Neural cell (in vitro differentiated cells): ENCODE data around the gene TSPYL2. TPM values are rescaled to one million over a fixed set of nuclear protein-coding genes. Genes with fewer than 3 reads are reported as not detected.

Source experiments
- H2AFZ ChIP-seq: fragments of 200-600, 300-800 bp; sonication (generic), shearing (Covaris generic); 2 replicates; pipeline ENCODE4 v1.6.0; 2014; ENCODE audit warnings: low read depth, mild to moderate bottlenecking, antibody characterized with exemption, low read length, moderate library complexity
- H3F3A ChIP-seq: fragments of 200-600 bp; shearing (Covaris generic); 2 replicates; pipeline ENCODE4 v1.6.1; 2016; ENCODE audit warnings: mild to moderate bottlenecking, moderate library complexity, mixed read lengths, antibody characterized with exemption, low read length; ENCODE audit not compliant: insufficient read depth, poor library complexity, severe bottlenecking
- H3K27ac ChIP-seq: fragments of 200-600, 300-800 bp; sonication (generic), shearing (Covaris generic); 2 replicates; pipeline ENCODE4 v1.5.1; 2014; ENCODE audit warnings: mild to moderate bottlenecking, low read length, moderate library complexity
- H3K27me3 ChIP-seq: fragments of 300-800, 200-600 bp; sonication (generic), shearing (Covaris generic); 2 replicates; pipeline ENCODE4 v1.6.0; 2014; ENCODE audit warnings: mild to moderate bottlenecking, low read depth, low read length, moderate library complexity; ENCODE audit not compliant: insufficient read depth
- H3K36me3 ChIP-seq: fragments of 300-800, 200-600 bp; sonication (generic), shearing (Covaris generic); 2 replicates; pipeline ENCODE4 v1.5.1; 2014; ENCODE audit warnings: mild to moderate bottlenecking, antibody characterized with exemption, low read length, moderate library complexity; ENCODE audit not compliant: insufficient read depth
- H3K4me2 ChIP-seq: fragments of 300-800, 200-600 bp; sonication (generic), shearing (Covaris generic); 2 replicates; pipeline ENCODE4 v1.6.0; 2014; ENCODE audit warnings: mild to moderate bottlenecking, low read length
- H3K4me3 ChIP-seq: fragments of 300-800, 200-600 bp; sonication (generic), shearing (Covaris generic); 2 replicates; pipeline ENCODE4 v1.5.1; 2014; ENCODE audit warnings: mild to moderate bottlenecking, low read length, moderate library complexity
- H3K79me2 ChIP-seq: fragments of 200-600 bp; shearing (Covaris generic); replicated peaks from 2 replicates; pipeline ENCODE4 v1.6.0; 2014; ENCODE audit warnings: mild to moderate bottlenecking, low read length, moderate library complexity; ENCODE audit not compliant: insufficient read depth
- H3K9ac ChIP-seq: fragments of 300-800, 200-600 bp; sonication (generic), shearing (Covaris generic); 2 replicates; pipeline ENCODE4 v1.6.1; 2016; ENCODE audit warnings: mild to moderate bottlenecking, low read length, mixed read lengths
- H3K9me2 ChIP-seq: fragments of 200-600 bp; shearing (Covaris generic); 2 replicates; pipeline ENCODE4 v1.6.1; 2016; ENCODE audit warnings: mild to moderate bottlenecking, low read length, mixed read lengths; ENCODE audit not compliant: insufficient read depth
- H3K9me3 ChIP-seq: fragments of 200-600, 300-800 bp; sonication (generic), shearing (Covaris generic); 2 replicates; pipeline ENCODE4 v1.6.1; 2016; ENCODE audit warnings: mild to moderate bottlenecking, mixed run types, low read length, moderate library complexity, mixed read lengths
- H4K20me1 ChIP-seq: fragments of 200-600 bp; shearing (Covaris generic); 2 replicates; pipeline ENCODE4 v1.6.1; 2016; ENCODE audit warnings: mild to moderate bottlenecking, mixed run types; ENCODE audit not compliant: insufficient read depth
- EP300 ChIP-seq: fragments of 450-650 bp; conservative IDR thresholded peaks from 2 replicates; pipeline ENCODE4 v1.6.1; 2014; ENCODE audit warnings: antibody characterized with exemption, mild to moderate bottlenecking, moderate library complexity; ENCODE audit not compliant: poor library complexity, severe bottlenecking
- EZH2 ChIP-seq: fragments of 200-600, 300-800 bp; shearing (Covaris generic), sonication (generic); IDR thresholded peaks from 2 replicates; pipeline ENCODE4 v1.6.1; 2014; ENCODE audit warnings: antibody characterized with exemption, low read length, borderline replicate concordance, mild to moderate bottlenecking; ENCODE audit not compliant: insufficient read depth, poor library complexity, severe bottlenecking
- MXI1 ChIP-seq: fragments of 450-650 bp; conservative IDR thresholded peaks from 2 replicates; pipeline ENCODE4 v1.6.1; 2014; ENCODE audit warnings: antibody characterized with exemption, mild to moderate bottlenecking; ENCODE audit not compliant: poor library complexity, severe bottlenecking
- POLR2AphosphoS5 ChIP-seq: IDR thresholded peaks from 2 replicates; pipeline ENCODE4 v1.6.1; 2012
- RAD21 ChIP-seq: fragments of 450-650 bp; conservative IDR thresholded peaks from 2 replicates; pipeline ENCODE4 v1.6.1; 2014; ENCODE audit warnings: antibody characterized with exemption, mild to moderate bottlenecking, moderate library complexity
- REST ChIP-seq: IDR thresholded peaks from 2 replicates; pipeline ENCODE4 v1.6.1; 2012; ENCODE audit warnings: borderline replicate concordance
- TAF1 ChIP-seq: IDR thresholded peaks from 2 replicates; pipeline ENCODE4 v1.6.1; 2012; ENCODE audit warnings: low read depth
- polyA plus RNA-seq: library from polyadenylated mRNA; depleted of rRNA; stranded (reverse); fragments of >200 nt; gene quantifications from 2 replicates; pipeline ENCODE4 v1.2.3, GENCODE V29; 2014
- TF ChIP-seq, protein P1 (sequence below): fragments of 450-650 bp; IDR thresholded peaks from 2 replicates; pipeline ENCODE4 v1.5.1; 2014; ENCODE audit warnings: antibody characterized with exemption, mild to moderate bottlenecking, moderate library complexity; ENCODE audit not compliant: poor library complexity, severe bottlenecking

Gene TSPYL2
- polyA plus RNA-seq, 1 donor from 2014 or later, result 43.2 TPM

DNA sequence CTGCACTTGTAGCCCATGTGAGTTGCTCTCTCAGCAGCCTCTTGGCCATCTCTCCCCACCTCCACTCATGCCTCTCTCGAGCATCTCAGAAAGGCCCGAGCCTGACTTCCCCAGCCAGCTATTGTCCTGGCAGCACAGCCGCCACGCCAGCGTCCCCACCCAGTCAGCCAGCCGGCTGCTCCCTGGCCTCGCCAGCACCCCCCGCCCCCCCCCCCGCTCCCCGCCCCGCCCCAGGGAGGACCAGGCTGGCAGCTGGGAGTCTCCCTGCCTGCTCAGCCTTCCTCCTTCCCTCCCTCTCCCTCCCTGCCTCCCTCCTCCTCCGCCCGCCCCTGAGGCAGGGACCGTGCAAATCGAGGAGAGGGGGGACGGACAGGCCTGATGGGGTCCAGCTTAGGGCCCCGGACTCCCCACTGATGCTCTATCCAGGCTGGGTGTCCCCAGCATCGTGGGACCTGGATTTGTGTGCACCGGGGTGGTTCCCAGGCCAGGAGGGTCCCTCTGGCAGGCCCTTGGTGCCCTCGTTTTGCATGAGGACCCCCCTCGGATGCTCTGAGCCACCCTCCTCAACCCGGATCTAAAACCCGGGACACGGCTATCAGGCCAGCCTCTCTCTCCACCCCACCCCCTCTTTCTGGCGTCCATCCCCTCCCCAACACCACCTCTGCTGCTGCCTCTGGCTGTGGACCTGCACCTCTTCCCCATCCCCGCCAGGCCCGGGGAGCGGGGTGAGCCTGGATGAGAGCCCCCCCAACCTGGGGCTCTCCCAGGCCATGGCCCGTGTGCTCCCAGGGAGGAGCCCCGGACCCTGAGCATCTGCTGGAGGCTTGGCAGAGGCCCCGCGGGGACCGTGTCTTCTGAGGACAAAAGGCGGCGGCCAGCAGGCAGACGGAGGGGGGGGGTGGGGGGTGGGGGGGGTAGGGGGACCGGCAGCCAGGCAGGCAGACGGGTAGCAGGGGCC is 33.7 kb upstream of the TSPYL2 start, which contains the start of gene GPR173:
GPR173 (plus strand) TSS at position 621 of the 958 bp plus-strand sequence. CDS start 27,833 bp downstream, outside the sequence.
- H3F3A ChIP-seq, result no peaks in the 10 kb centered on the region
- peak within 1 kb of the TSS; percentile 40 for H2AFZ ChIP-seq
- H3K9ac ChIP-seq, result peak within 1 kb of the TSS; percentile 83
- TF ChIP-seq TAF1, result no peak
- no peak for TF ChIP-seq MXI1
- TF ChIP-seq POLR2AphosphoS5, result peak; percentile 63
- TF ChIP-seq EP300, result peak; percentile 20
- TF ChIP-seq, protein P1, sequence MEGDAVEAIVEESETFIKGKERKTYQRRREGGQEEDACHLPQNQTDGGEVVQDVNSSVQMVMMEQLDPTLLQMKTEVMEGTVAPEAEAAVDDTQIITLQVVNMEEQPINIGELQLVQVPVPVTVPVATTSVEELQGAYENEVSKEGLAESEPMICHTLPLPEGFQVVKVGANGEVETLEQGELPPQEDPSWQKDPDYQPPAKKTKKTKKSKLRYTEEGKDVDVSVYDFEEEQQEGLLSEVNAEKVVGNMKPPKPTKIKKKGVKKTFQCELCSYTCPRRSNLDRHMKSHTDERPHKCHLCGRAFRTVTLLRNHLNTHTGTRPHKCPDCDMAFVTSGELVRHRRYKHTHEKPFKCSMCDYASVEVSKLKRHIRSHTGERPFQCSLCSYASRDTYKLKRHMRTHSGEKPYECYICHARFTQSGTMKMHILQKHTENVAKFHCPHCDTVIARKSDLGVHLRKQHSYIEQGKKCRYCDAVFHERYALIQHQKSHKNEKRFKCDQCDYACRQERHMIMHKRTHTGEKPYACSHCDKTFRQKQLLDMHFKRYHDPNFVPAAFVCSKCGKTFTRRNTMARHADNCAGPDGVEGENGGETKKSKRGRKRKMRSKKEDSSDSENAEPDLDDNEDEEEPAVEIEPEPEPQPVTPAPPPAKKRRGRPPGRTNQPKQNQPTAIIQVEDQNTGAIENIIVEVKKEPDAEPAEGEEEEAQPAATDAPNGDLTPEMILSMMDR, result no peak
- TF ChIP-seq RAD21, result no peak
- TF ChIP-seq REST, result no peak
- no peak for TF ChIP-seq EZH2
- no peaks in the 10 kb centered on the region for H3K9me3 ChIP-seq
- H3K4me2 ChIP-seq, result peak within 1 kb of the TSS; percentile 44
- peaks cover 44% of the 10 kb centered on the region for H3K79me2 ChIP-seq
- peak within 1 kb of the TSS; percentile 79 for H3K4me3 ChIP-seq
- H3K27ac ChIP-seq, result peak within 1 kb of the TSS; percentile 85
- no peaks in the 10 kb centered on the region for H4K20me1 ChIP-seq
- no peaks in the 10 kb centered on the region for H3K27me3 ChIP-seq
- no peaks in the 10 kb centered on the region for H3K36me3 ChIP-seq
- H3K9me2 ChIP-seq, result no peaks in the 10 kb centered on the region

- Histone ChIP-seq H3K9me2 (no peaks in the 10 kb centered on the region), H3K36me3 (no peaks in the 10 kb centered on the region), H4K20me1 (no peaks in the 10 kb centered on the region), H3K9ac (peak overlapping the region; percentile 83), H3K4me3 (peak overlapping the region; percentile 79), H3F3A (no peaks in the 10 kb centered on the region), H3K27me3 (no peaks in the 10 kb centered on the region), H3K4me2 (no peak overlapping the region), H3K79me2 (peaks cover 49% of the 10 kb centered on the region), H3K27ac (peak overlapping the region; percentile 56), H3K9me3 (no peaks in the 10 kb centered on the region), H2AFZ (no peak overlapping the region)
- no peak for TF ChIP-seq EP300
- TF ChIP-seq REST, result no peak
Measured at GRCh38 chrX:53049127-53049517, 33.0 kb upstream of the TSPYL2 start.
